ENCODE results near the gene TMEM245.

GRCh38 chr9:109022873-109023272 lies 96.9 kb downstream of the TMEM245 start:
- no peak for TF ChIP-seq POLR2A (IDR thresholded peaks at IDR 0.05)
- TF ChIP-seq CTCF (IDR thresholded peaks at IDR 0.05), result no peak

Measured in testis (tissue), 2 donors.